A549 (cell line): ENCODE measurements around the gene TREM1.

Experiments used
- CBX8 ChIP-seq: fragments of 200-600 bp; sonication (generic); IDR thresholded peaks from 2 replicates; pipeline ENCODE4 v1.6.1; 2016
- CTCF ChIP-seq: fragments of >200 bp; sonication (Bioruptor Twin); formaldehyde crosslinking; IDR thresholded peaks from 3 replicates; pipeline ENCODE4 v1.5.1; 2016
- EP300 ChIP-seq, 2 experiments: fragments of >200 bp; sonication (Bioruptor Twin); formaldehyde crosslinking; IDR thresholded peaks; 2 replicates in 1 of 2; 3 replicates in 1 of 2; pipeline ENCODE4 v1.6.1; 2016 to 2017
- HES2 ChIP-seq: fragments of >200 bp; sonication (Bioruptor Twin); formaldehyde crosslinking; IDR thresholded peaks from 2 replicates; pipeline ENCODE4 v1.6.1; 2016
- HOXA7 ChIP-seq: fragments of 250-450 bp; sonication (Bioruptor Pico); IDR thresholded peaks from 2 replicates; pipeline ENCODE4 v1.5.0; 2020; ENCODE audit warnings: mild to moderate bottlenecking, moderate library complexity
- KDM5A ChIP-seq: fragments of 200-600 bp; sonication (generic); IDR thresholded peaks from 2 replicates; pipeline ENCODE4 v1.6.1; 2016; ENCODE audit warnings: antibody characterized with exemption, mild to moderate bottlenecking
- PBX3 ChIP-seq: IDR thresholded peaks from 2 replicates; pipeline ENCODE4 v1.6.1; 2012
- POLR2A ChIP-seq: IDR thresholded peaks from 2 replicates; pipeline ENCODE4 v1.6.1; 2012; ENCODE audit warnings: mild to moderate bottlenecking, low read length
- RAD21 ChIP-seq, 2 experiments: fragments of >200 bp in 1 of 2; sonication (Bioruptor Twin) in 1 of 2; formaldehyde crosslinking in 1 of 2; IDR thresholded peaks in 1 of 2; conservative IDR thresholded peaks in 1 of 2; 2 replicates in 1 of 2; 3 replicates in 1 of 2; pipeline ENCODE4 v1.6.1; 2012 to 2018; ENCODE audit warnings: inconsistent platforms in 1 of 2
- RARB ChIP-seq: fragments of 250-450 bp; sonication (Bioruptor Pico); IDR thresholded peaks from 2 replicates; pipeline ENCODE4 v1.8.0; 2021; ENCODE audit warnings: mild to moderate bottlenecking, moderate library complexity
- RCOR1 ChIP-seq: fragments of 150-350 bp; IDR thresholded peaks from 2 replicates; pipeline ENCODE4 v1.6.1; 2014; ENCODE audit warnings: antibody characterized with exemption, low read length, low read depth
- RFX5 ChIP-seq: fragments of 450-650 bp; IDR thresholded peaks from 2 replicates; pipeline ENCODE4 v1.7.1; 2014; ENCODE audit warnings: antibody characterized with exemption, mild to moderate bottlenecking, moderate library complexity
- USF2 ChIP-seq: fragments of 450-650 bp; IDR thresholded peaks from 2 replicates; pipeline ENCODE4 v1.6.1; 2014; ENCODE audit warnings: antibody characterized with exemption

GRCh38 chr6:41237128-41237527 is 49.4 kb downstream of the TREM1 start:
- TF ChIP-seq CTCF (no peak), POLR2A (no peak), RAD21 (conservative IDR thresholded peaks at IDR 0.05 in 1 of 2, IDR thresholded peaks at IDR 0.05 in 1 of 2) (no peak), USF2 (no peak), HES2 (no peak), PBX3 (no peak), RCOR1 (no peak), RFX5 (no peak), RARB (CRISPR knock-in tag) (no peak), HOXA7 (CRISPR knock-in tag) (no peak), EP300 (IDR thresholded peaks at IDR 0.05) (no peak), CBX8 (no peak), KDM5A (no peak)
